OCI-M1 (cell line): ENCODE results near the gene CES1.
A peak's percentile ranks its signal among the peaks of the same experiment; 100 is the strongest.
"Not testable (repeated sequence)": the region's sequence is repeated elsewhere in the genome, so short reads cannot be mapped to it uniquely, and the experiment has no call there.

Source experiments
- DNase-seq: peaks from one replicate; lab custom pipeline; 2025; lab: John Stamatoyannopoulos, UW

CES1 gene

DNA sequence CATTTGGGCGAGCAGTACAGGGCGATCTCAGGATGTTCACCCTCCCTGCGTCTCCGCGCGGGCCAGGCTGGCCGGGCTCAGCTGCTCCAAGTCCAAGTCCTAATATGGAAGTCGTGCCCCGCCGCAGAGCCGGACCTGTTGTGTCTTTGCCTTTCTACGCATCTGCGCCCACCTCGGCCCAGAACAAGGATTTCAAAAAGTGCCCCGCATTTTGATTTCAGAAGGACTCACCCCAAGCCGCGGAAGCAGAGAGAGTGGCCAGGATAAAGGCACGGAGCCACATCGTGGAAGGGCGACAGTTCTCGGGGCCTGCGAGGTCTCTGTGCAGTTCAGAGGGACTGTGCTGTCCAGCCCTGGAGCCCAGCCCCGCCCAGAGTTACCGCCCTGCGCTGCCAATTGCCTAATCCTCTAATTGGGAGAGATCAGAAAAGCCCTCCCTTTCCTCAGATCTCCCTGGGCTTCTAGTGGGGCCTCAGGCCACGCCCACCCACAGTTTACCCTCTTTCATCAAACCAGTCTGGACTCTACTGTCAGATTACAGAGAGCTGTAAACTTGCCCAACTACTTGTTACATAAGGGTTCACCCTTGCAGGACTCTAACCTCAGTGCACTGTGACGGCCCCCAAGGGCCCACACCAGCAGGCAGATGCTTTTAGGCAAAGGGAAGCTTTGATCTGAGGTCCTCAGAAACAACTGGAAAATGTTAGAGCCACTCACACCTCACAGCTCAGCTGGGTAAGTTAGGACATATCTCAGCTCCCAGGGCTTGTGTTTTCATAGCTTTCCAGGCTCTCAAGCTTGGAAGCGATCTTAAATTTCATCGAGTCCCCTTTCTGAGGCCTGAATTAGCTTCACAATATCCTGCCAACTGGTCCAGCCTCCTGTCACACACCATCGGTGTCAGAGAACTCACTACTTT lies at the start of gene CES1:
Gene CES1 (minus strand): TSS at position 324 of the 919 bp plus-strand sequence. CDS start 41 bp downstream, at position 283.
- DNase-seq: no peak

DNA sequence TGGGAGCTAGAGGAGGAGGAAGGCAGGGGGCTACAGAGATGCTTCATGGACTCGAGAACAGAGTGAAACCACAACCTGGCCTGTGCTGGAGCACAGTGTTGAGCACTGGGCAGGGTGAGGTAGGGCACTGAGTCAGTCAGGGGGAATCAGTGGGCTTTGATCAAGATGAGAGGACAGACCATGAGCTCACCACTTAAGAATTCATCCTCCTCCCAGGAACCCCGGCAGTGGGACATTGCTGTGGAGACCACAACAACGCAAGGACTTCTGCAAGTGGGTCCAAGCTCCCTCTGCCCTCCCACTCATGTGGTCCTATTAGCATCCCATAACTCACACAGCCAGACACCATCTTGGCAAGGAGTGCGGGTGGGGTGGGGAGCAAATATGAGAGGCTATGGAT lies 44.0 kb upstream of the CES1 start:
- DNase-seq: no peak

DNA sequence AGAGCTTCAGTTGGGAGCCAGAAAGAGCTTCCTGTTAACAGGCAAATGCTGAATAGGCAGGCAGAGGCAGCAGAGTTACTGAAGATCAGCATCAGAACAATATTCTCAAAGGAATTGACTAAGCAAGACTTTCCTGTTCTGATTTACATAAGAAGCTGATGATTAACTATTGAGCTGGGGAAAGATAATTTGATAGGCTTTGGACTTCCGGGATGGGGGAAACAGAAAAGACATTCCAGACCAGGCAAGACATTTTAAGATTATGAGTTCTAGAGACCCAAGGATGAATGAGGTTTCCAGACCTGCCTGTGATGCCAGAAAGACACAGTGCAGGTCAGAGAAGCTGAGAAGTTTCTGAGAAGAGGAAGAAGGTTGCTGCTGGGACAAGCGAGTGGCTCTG lies 42.4 kb upstream of the CES1 start, which contains the start of gene CES5A:
Gene CES5A (minus strand): TSS at position 101 of the 400 bp plus-strand sequence. CDS start 152 bp downstream, outside the sequence.
- no peak for DNase-seq

DNA sequence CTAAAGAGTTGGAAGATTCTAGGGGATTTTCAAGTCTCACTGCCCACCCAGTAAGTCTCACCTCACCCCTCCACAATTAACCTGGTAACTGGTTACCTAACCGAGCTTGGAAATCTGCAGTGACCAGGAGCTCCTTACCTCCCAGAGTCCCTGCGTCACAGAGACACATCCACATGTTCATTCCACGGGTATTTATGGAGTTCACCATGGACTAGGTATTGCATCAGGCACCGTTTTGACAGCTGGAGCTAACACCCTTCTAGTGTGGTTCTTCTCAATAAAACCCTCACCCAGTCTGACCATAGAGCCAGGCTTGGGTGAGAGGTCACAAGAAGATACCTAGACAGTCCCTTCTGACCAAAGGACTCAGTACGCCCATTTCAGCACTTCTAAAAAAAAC lies 40.2 kb upstream of the CES1 start:
- no peak for DNase-seq

DNA sequence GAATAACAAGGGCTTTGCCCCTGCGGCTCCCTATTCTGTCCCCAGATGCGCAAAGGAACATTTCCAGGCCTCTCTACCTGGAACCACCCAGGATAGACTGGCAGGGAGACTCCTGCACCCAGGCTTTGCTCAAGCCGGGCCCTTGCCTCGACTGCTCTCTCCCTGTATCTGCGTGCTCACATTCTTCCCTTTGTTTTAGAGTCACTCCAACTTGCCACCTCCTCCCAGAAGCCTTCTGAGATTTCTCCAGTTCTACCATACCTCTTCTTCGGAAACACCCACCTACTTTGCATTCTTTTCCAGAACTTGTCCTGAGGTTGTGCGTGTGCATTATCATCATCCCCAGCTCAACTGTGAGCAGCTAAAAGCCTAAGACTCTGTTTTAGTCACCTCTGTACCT lies 39.2 kb upstream of the CES1 start:
- no peak for DNase-seq

DNA sequence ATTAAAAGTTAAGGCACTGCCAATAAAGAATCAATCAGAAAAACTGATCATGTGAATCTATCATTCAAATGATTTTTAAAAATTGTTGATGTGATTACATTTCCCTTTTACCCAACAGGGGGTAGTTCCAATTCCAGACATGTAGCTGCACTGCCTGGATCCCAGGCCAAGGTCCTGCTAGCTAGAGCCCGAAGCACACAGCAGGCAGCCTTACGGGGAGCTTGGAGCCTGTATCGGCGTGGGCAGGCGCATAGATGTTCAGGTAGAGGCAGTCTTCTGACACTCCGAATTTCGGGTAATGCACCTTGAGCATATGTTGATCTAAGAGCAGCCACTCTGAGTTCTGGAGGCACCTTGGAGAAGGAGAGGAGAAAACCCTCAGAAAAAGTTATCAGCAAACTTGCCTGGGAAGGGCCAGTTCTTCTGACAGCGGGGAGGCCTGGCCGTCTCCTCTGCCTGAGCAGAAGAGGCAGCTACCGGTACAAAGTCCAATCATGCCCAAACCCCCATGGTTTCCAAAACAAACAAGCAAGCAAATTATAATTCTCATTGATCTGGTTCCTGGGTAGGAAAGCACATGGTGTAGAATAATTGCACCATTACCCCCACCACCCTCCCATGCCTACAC lies 38.6 kb upstream of the CES1 start:
- DNase-seq: no peak

DNA sequence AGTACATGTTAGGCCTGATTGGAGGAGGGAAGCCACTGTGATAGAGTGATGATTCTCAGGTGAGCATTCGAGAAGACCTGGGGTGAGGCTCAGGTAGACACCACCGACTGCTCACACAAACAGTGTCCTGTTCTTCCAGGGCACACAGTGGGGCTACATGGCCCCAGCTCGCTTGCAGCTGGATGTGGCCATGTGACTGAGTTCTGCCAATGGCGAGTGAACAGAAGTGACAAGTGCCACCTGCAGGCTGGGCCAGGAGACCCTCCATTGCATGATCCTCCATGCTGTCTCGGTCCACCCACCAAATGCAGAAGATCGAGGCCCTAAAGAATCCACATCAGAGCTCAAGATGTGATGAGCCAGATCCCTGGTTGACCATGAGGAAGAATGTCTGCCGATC lies 36.1 kb upstream of the CES1 start:
- DNase-seq: no peak

DNA sequence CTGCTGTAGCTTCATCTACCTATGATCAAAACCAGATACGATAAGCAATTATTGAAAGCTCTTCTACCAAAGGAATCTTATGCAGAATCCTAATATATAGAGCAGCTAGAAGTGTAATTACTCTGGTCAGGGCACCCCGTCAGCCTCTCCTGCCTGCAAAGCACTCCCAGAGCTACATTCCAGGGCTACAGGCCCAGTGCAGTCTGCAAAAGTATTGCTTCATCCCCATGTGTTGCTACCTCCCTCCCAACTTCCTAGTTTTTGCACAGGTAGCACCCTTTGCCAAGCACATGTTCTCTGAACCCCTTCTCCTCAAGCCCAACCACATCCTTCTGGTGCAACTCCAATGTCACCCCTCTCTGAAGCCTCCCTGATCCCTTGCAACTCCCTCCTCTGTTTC lies 35.2 kb upstream of the CES1 start:
- no peak for DNase-seq

DNA sequence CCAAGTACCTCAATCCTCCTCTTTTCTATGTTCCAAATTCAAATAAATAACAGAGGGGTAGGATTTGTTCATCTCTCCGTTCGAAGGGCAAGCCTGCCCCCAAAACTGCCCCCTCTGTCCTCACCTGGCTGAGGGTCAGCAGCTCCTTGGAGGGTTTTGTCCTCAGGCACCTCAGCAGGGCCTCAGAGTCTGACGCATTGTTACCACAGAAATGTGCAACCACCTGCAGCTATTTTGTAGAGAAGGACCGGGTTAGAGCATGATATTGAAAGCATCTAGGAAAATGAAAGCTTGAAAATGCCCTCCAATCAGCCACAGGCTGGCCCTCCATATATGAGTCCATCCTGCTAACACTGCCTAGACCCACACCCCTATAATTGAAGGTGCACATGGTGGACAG lies 28.4 kb upstream of the CES1 start:
- no peak for DNase-seq

DNA sequence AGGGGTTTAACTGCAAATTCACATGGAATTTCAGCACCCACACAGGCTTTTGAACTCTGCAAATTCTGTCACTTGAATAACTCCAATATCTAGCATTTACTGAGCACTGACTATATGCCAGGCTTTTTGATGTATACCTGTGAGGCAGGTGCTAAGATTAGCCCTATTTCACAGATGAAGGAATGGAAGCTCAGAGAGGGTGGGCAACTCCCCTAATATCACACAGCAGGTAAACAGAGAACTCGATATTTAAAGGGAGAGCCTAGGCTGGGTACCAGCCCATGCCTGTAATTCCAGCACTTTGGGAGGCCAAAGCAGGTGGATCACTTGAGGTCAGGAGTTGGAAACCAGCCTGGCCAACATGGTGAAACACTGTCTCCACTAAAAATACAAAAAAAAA lies 24.8 kb upstream of the CES1 start:
- DNase-seq: not testable (repeated sequence)

DNA sequence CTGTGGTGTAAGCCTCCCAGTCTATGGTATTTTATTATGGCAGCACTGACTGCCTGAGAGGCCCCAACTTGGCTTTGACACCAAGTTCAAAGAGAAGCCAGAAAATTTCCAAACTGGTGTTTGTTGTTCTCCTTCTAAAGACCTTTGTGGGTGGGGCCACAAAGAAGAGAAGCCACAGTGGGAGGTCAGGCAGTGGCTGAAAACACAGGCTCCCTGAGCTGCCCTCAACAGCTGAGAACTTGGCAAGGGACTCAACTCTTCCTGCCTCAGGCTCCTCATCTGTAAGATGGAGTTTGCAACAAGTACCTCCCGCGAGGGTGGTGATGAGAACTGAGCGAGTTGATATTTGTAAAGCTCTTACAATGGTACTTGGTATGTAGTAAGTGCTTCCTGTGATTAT lies 24.1 kb upstream of the CES1 start:
- DNase-seq: no peak

DNA sequence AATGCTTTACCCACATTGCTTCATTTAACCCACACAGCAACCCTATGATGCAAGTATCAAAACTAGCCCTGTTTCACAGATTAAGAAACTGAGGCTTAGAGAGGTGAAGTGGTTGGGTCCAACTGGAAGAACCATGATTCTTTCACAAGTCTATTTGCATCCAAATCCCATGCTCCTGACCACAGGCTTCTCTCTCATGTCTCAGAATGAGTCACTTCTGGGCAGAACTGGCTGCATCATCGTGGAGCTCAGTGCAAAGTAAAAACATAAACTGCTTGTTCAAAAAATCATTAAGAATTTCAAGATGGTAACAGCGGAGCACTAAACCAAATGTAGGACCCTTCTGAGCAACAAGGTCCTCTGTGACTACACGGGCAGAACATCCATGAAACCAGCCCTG lies 20.2 kb upstream of the CES1 start:
- no peak for DNase-seq

DNA sequence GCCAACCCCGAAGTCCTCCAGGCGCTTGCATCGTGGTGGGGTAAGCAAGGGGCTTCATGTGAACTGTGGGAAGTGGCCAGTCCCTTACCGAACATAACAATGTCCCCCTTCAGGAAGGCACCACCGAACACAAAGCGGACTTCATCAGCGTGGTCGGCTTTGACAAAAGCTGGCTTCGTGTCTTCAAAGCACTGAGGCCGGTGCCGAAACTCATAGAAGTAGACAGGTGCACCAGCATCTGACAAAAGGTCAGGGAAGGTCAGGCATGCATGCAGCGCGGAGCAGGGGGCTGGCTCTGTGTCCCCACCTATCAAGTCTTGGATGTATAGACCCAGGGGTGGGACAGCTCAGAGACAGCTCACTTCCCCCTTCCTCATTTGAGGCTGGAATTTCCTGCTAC lies 16.6 kb upstream of the CES1 start:
- DNase-seq: no peak

DNA sequence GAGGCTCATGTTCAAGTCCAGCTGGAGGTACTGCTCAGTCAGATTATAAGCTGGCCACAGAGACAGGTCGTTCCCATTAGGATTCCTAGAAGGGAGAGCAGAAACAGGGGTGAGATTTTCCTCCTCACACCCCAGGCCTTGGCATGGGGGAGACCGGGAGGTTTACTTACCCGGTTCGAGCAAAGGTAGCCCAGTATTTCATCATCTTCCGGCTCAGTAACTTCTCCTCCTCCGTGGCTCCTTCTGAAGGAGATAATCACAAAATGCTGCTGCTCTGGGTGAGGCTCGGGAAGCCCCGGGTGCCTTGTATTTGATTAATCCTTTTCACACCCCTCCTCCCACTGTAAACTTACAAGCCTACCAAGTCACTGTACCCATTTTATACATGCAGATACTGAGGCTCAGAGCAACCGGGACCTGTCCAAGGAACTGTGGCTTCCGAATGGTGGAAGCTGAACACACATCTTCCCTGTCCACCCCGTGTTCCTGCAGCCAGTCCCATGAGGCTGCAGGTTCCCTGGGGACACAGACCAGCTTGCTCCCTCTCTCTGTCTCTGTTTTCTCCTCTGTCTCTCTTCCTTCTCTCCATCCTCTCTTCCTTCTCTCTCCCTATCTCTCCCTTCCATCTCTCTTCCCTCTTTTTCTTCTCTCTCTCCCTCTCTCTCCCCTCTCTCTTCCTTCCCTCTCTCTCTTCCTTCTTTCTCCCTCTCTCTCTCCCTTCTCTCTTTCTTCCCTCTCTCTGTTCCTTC lies 13.9 kb upstream of the CES1 start:
- DNase-seq: peak; percentile 21

DNA sequence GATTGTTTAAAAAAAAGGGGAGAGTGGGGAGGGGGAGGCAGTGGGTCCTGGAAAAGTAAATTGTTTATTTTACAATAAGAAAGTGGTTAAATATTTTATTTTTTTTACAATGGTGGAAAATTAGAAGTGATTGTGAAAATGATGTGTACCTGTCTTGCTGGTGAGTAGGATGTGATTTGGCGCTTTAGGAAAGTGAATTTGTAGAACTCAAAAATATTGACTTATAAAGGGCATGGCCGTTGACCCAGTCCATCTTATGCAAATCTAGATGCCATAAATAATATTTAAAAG lies 10.2 kb upstream of the CES1 start:
- no peak for DNase-seq

DNA sequence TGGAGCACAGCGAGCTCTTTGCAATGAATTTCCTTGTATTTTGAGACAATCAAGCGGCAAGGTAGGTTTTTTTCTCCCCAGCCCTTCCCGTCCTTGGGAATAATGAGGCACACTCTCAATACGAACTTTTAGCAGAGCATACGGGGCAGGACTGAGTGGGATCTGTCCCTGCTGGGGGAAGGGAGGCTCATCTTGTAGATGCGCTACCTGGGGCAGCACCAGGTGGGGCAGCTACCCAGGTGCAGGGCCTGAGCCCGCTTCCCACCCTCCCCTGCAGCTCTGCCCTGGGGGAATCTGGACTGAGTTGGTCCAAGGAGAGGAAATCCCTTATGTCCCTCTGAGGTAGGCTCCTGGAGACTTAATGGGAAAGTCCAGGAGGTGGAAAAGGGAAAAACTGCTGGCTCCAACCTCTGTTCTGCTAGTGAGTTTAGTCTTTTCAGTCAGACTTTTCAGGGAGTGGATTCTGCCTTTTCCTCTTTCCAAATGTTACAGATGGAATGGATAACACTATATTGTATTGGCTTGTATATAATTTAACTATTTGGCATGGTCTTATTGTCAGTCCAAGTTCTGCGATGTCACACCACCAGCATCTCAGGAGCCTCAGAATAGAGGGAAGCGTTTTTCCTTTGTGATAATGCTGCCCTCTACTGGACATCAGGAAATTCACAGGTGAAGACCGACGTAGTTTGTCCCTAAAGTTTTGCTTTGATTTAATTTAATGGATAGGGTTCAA lies 9.6 kb upstream of the CES1 start:
- peak; percentile 63 for DNase-seq

DNA sequence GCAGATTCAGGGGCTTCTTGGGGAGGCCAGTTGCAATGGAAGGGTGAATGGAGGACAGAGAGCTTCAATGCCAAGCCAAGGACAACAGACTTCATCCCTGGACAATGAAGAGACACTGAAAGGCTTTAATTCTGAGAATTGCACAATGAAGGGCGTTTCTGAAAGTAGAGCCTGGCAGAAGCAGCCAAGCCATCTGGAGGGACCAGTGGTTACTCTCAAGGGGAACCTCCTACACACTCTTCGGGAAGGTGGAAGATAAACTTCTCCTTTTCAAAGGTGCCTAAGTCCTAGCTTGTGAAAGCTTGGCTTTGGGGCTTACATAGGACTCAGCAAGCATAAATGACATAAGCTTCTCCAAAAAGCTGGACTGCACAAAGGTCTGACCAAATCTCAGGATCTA lies 6.2 kb upstream of the CES1 start:
- peak; percentile 73 for DNase-seq

DNA sequence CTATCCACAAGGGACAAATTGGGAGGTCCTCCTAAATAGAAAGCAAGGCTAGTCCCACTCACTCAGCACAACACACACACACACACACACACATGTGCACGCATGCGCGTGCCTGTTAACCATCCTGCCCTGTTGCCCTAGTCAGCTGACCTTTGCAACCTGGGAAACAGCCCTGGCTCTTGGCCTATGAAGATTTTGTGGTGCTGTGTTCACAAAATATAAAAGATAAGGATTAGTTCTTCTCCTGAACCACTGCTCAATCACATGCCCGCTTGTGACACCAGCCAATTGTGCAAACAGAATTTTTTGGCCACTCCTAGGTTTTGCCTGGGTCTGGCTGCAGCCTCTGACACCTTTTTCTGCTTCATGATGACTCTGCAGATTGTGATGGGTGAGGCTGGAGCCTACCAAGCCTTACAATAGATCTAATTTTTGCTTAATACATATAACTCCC lies 3.3 kb upstream of the CES1 start:
- DNase-seq: peak; percentile 59

DNA sequence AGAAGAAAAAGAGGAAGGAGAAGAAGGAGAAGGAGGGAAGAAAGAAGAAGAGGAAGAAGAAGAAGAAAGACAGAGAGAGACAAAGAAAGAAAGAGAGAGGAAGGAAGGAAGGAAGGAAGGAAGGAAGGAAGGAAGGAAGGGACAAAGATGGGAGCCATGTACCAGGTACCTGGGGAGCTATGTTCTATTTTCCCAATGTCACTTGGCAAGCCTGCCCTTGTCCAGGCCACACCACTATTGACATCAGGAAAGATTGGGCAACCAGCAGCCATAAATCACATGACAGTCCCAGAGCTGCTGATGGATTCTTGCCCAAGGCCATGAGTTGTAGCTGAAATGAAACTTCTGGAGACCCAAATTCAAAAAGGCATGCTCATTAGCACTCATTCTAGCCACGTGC lies 2.7 kb upstream of the CES1 start:
- DNase-seq: peak; percentile 12

DNA sequence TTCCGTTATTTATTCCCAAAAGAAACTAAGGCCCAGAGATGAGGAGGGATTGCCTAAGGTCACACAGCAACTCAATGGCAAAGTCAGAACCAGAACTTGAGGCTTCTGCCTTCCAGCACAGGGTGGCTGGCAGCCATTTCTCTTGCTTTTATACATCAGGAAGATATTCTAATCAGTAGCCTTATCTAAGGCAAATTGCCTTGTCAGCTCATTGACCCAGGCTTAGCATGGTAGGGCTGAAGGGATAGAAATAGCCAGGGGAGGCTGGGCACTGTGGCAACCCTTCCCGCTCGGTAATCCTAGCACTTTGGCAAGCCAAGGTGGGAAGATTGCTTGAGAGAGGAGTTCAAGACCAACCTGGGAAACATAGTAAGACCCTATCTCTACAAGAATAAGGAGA lies 2.3 kb upstream of the CES1 start:
- DNase-seq: not testable (repeated sequence)

DNA sequence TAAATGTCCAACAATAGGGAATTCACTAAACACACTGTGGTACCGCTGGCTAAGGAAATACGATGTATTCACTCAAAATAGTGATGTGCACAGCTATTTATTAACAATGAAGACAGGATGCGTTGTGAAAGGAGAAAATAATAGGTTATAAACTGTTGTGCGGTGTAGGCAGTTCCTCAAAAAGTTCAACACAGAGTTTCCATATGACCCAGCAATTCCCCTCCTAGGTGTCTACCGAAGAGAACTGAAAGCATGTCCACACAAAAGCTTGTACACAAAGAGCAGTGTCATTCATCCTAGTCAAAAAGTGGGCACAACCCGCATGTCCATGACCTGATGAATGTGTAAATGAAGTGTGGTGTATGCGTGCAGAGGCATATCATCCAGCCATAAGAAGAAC lies 1.2 kb upstream of the CES1 start:
- DNase-seq: no peak

DNA sequence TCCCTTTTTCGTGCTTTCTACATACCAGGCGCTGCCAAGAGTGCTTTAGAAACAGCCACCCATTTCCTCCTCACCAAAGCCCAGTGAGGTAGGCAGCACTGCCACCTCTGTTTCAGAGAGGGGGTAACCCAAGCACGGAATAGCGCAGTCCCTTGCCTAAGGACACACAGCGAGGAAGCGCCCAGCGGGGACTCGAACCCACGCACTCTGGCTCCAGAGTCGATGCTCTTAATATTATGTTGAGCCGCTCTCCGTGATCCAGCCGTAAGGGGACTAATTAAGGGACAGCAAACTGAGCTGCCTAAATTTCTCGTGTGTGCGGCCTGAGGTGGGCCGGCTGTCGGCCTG lies 497 bp downstream of the CES1 start:
- no peak for DNase-seq
